IMR-90 (cell line): Measurements from ENCODE around the gene GUCY1B1. TPM values are rescaled to one million over a fixed set of nuclear protein-coding genes. Genes with fewer than 3 reads are reported as not detected.

Experiments
- ATAC-seq: fragments of 200-7000 bp; cut with Tn5 transposase; 2 replicates; pipeline ENCODE4 v1.9.1; 2020; ENCODE audit warnings: low read depth, mild to moderate bottlenecking, moderate library complexity
- BruUV-seq: library from RNA; stranded (reverse); fragments of 400-500 nt; replicated peaks from 2 replicates; lab custom pipeline; 2021; lab: Mats Ljungman, UMichigan
- CTCF ChIA-PET: fragments of 300-600 bp; formaldehyde crosslinking; extraction: SDS; loops from one replicate; lab custom pipeline; 2021; ENCODE audit warnings: antibody characterized with exemption; lab: Yijun Ruan, JAX
- POLR2A ChIA-PET: fragments of 300-600 bp; sonication (Branson Sonifier 250); formaldehyde crosslinking; loops from one replicate; lab custom pipeline; 2022; ENCODE audit warnings: antibody characterized with exemption; ENCODE audit not compliant: unreplicated experiment; lab: Charles Lee
- DNase-seq: peaks from one replicate; pipeline ENCODE4 v3.0.0; 2013
- H2AFZ ChIP-seq: replicated peaks from 2 replicates; pipeline ENCODE3; 2013; ENCODE audit warnings: low read length, mild to moderate bottlenecking; ENCODE audit not compliant: poor library complexity
- H2AK5ac ChIP-seq: 2 replicates; pipeline ENCODE4 v1.6.1; 2013; ENCODE audit warnings: low read depth, low read length, inconsistent platforms
- H2AK9ac ChIP-seq: replicated peaks from 2 replicates; pipeline ENCODE3; 2013; ENCODE audit warnings: mild to moderate bottlenecking, low read depth, low read length, moderate library complexity; ENCODE audit not compliant: poor library complexity
- H2BK120ac ChIP-seq: 2 replicates; pipeline ENCODE4 v1.6.1; 2013; ENCODE audit warnings: low read depth, low read length, inconsistent platforms
- H2BK15ac ChIP-seq: 3 replicates; pipeline ENCODE4 v1.6.1; 2013; ENCODE audit warnings: low read depth, low read length, inconsistent platforms
- H2BK20ac ChIP-seq: 2 replicates; pipeline ENCODE4 v1.6.1; 2013; ENCODE audit warnings: low read depth, mild to moderate bottlenecking, inconsistent platforms, low read length, moderate library complexity
- H2BK5ac ChIP-seq: 2 replicates; pipeline ENCODE4 v1.6.1; 2013; ENCODE audit warnings: mild to moderate bottlenecking, low read depth, low read length, inconsistent platforms; ENCODE audit not compliant: poor library complexity, severe bottlenecking
- H3K14ac ChIP-seq: replicated peaks from 2 replicates; pipeline ENCODE4 v1.6.1; 2013; ENCODE audit warnings: low read depth, low read length, inconsistent platforms
- H3K18ac ChIP-seq: 2 replicates; pipeline ENCODE4 v1.6.1; 2013; ENCODE audit warnings: low read depth, low read length, control low read depth
- H3K23ac ChIP-seq: 2 replicates; pipeline ENCODE4 v1.6.1; 2013; ENCODE audit warnings: low read depth, low read length, inconsistent platforms
- H3K27ac ChIP-seq: 2 replicates; pipeline ENCODE4 v1.5.1; 2013; ENCODE audit warnings: mild to moderate bottlenecking, control low read depth, low read length; ENCODE audit not compliant: insufficient read depth
- H3K27me3 ChIP-seq: 2 replicates; pipeline ENCODE4 v1.6.1; 2013; ENCODE audit warnings: low read length; ENCODE audit not compliant: control insufficient read depth, insufficient read depth
- H3K36me3 ChIP-seq: 2 replicates; pipeline ENCODE4 v1.6.1; 2013; ENCODE audit warnings: low read length, mixed read lengths; ENCODE audit not compliant: control insufficient read depth, insufficient read depth
- H3K4ac ChIP-seq: 2 replicates; pipeline ENCODE4 v1.6.1; 2013; ENCODE audit warnings: low read depth, low read length, inconsistent platforms
- H3K4me1 ChIP-seq: 2 replicates; pipeline ENCODE4 v1.6.1; 2013; ENCODE audit warnings: low read length, mixed read lengths; ENCODE audit not compliant: control insufficient read depth, insufficient read depth
- H3K4me2 ChIP-seq: 2 replicates; pipeline ENCODE4 v1.6.1; 2013; ENCODE audit warnings: low read depth, mild to moderate bottlenecking, control low read depth, low read length, moderate library complexity
- H3K4me3 ChIP-seq: 2 replicates; pipeline ENCODE4 v1.5.1; 2013; ENCODE audit warnings: low read depth, mild to moderate bottlenecking, control low read depth, low read length, moderate library complexity; ENCODE audit not compliant: insufficient read depth
- H3K56ac ChIP-seq: 2 replicates; pipeline ENCODE4 v1.6.1; 2013; ENCODE audit warnings: low read length, inconsistent platforms; ENCODE audit not compliant: insufficient read depth; ENCODE audit errors: extremely low read depth
- H3K79me1 ChIP-seq, 2 experiments: 2 replicates each; pipeline ENCODE4 v1.6.1; 2013; ENCODE audit warnings: low read length in 2 of 2, inconsistent platforms in 1 of 2, low read depth in 1 of 2
- H3K9ac ChIP-seq: 2 replicates; pipeline ENCODE4 v1.6.1; 2013; ENCODE audit warnings: low read depth, low read length, control low read depth
- H3K9me1 ChIP-seq: 2 replicates; pipeline ENCODE4 v1.6.1; 2013; ENCODE audit warnings: low read length, inconsistent platforms; ENCODE audit not compliant: insufficient read depth
- H3K9me3 ChIP-seq: 2 replicates; pipeline ENCODE4 v1.6.1; 2013; ENCODE audit warnings: low read length; ENCODE audit not compliant: control insufficient read depth, insufficient read depth
- H4K20me1 ChIP-seq: 2 replicates; pipeline ENCODE4 v1.6.1; 2013; ENCODE audit warnings: low read length, inconsistent platforms; ENCODE audit not compliant: insufficient read depth
- H4K5ac ChIP-seq: 2 replicates; pipeline ENCODE4 v1.6.1; 2013; ENCODE audit warnings: mild to moderate bottlenecking, low read depth, low read length, control low read depth
- H4K8ac ChIP-seq, 2 experiments: 2 replicates each; pipeline ENCODE4 v1.6.1; 2013; ENCODE audit warnings: low read depth in 2 of 2, low read length in 2 of 2, control low read depth in 1 of 2, inconsistent platforms in 1 of 2
- H4K91ac ChIP-seq: 2 replicates; pipeline ENCODE4 v1.6.1; 2013; ENCODE audit warnings: low read depth, low read length, inconsistent platforms; ENCODE audit not compliant: insufficient read depth
- BHLHE40 ChIP-seq: fragments of 150-350 bp; IDR thresholded peaks from 2 replicates; pipeline ENCODE4 v1.6.1; 2016; ENCODE audit warnings: mild to moderate bottlenecking, low read depth, low read length
- CHD1 ChIP-seq: IDR thresholded peaks from 2 replicates; pipeline ENCODE4 v1.6.1; 2012; ENCODE audit warnings: low read depth, low read length, improper control_type of control experiment
- FOS ChIP-seq: fragments of 150-350 bp; IDR thresholded peaks from 2 replicates; pipeline ENCODE4 v1.6.1; 2016; ENCODE audit warnings: low read depth, low read length
- MAFK ChIP-seq: IDR thresholded peaks from 2 replicates; pipeline ENCODE4 v1.6.1; 2012; ENCODE audit warnings: low read depth, low read length, improper control_type of control experiment
- MAZ ChIP-seq: IDR thresholded peaks from 2 replicates; pipeline ENCODE4 v1.6.1; 2012; ENCODE audit warnings: low read depth, mild to moderate bottlenecking, low read length, improper control_type of control experiment, moderate library complexity, borderline replicate concordance
- MXI1 ChIP-seq: IDR thresholded peaks from 2 replicates; pipeline ENCODE4 v1.6.1; 2012; ENCODE audit warnings: low read depth, mild to moderate bottlenecking, low read length, moderate library complexity, borderline replicate concordance
- NFE2L2 ChIP-seq: fragments of 150-350 bp; IDR thresholded peaks from 2 replicates; pipeline ENCODE4 v1.6.1; 2016; ENCODE audit warnings: low read depth, mild to moderate bottlenecking, low read length
- POLR2A ChIP-seq: IDR thresholded peaks from 2 replicates; pipeline ENCODE4 v1.6.1; 2012; ENCODE audit warnings: mild to moderate bottlenecking, low read depth, low read length
- RCOR1 ChIP-seq: IDR thresholded peaks from 2 replicates; pipeline ENCODE4 v1.6.1; 2012; ENCODE audit warnings: mild to moderate bottlenecking, low read length, improper control_type of control experiment; ENCODE audit not compliant: insufficient replicate concordance
- RFX5 ChIP-seq: IDR thresholded peaks from 2 replicates; pipeline ENCODE4 v1.8.0; 2012; ENCODE audit warnings: low read depth, mild to moderate bottlenecking, low read length, moderate library complexity
- WGBS, 2 experiments: methylation state at CpG; one replicate each; pipeline versions ENCODE4 v1.1.5 to v1.1.7; 2013; ENCODE audit warnings: missing lambda C conversion rate in 2 of 2; ENCODE audit not compliant: insufficient read length in 1 of 2; ENCODE audit errors: extremely low coverage in 2 of 2; 5-methylcytosine and 5-hydroxymethylcytosine counted together
- dilution Hi-C: fragments of 300-500 bp; cut with HindIII; formaldehyde crosslinking; loops from one replicate; pipeline ENCODE4 v1.14.3; 2018; ENCODE audit warnings: low sequenced_read_pairs; ENCODE audit not compliant: unreplicated experiment
- in situ Hi-C: fragments of 300-500 bp; cut with MboI; formaldehyde crosslinking; loops from 3 replicates; pipeline ENCODE4 v1.14.3; 2019; ENCODE audit warnings: low sequenced_read_pairs, inconsistent platforms, mixed read lengths
- intact Hi-C: fragments of 100-400 bp; cut with micrococcal nuclease; formaldehyde crosslinking; loops from 2 replicates; pipeline ENCODE4 v1.10.0; 2022
- polyA plus RNA-seq, 3 experiments: library from polyadenylated mRNA; depleted of rRNA; stranded (reverse); fragments of >200 nt; gene quantifications; 2 replicates each; pipeline ENCODE4 v1.2.3, GENCODE V29; 2012; ENCODE audit warnings: low replicate concordance in 1 of 3
- total RNA-seq: library from RNA; depleted of rRNA; stranded (reverse); fragments of >200 nt; gene quantifications from 2 replicates; pipeline ENCODE4 v1.2.3, GENCODE V29; 2012
- TF ChIP-seq, protein P1 (sequence below): conservative IDR thresholded peaks from 2 replicates; pipeline ENCODE4 v1.5.1; 2012; ENCODE audit warnings: mild to moderate bottlenecking, low read depth, low read length, improper control_type of control experiment

The GUCY1B1 gene
- total and polyA plus RNA-seq, 2 of the 4 experiments (the other 2 are of a cell fraction) = 2.9 to 3.8 TPM

DNA sequence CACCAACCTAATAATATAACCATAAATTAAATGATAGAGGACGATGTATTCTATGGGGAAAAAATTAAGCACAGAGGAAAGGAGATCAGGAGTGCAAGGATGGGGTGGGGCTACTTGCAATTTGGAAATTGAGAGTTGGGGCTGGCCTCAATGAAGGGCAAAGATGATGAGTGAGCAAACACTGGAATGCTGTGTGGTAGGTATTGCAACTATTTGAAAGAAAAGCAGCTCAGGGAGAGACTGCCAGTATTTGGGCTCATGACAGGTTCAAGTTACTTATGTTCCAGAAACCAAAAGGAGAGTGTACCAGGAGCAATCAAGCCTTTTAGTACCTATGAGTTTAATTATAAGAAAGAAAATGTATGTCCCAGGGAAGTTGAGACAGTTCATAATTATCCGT, 59.8 kb downstream of the GUCY1B1 start:
- H3K9me3 ChIP-seq = no peaks in the 10 kb centered on the region
- H3K4me2 ChIP-seq = no peak overlapping the region
- no peaks in the 10 kb centered on the region for H3K36me3 ChIP-seq
- no peak for TF ChIP-seq MAFK
- TF ChIP-seq RFX5 = no peak
- TF ChIP-seq, protein P1, sequence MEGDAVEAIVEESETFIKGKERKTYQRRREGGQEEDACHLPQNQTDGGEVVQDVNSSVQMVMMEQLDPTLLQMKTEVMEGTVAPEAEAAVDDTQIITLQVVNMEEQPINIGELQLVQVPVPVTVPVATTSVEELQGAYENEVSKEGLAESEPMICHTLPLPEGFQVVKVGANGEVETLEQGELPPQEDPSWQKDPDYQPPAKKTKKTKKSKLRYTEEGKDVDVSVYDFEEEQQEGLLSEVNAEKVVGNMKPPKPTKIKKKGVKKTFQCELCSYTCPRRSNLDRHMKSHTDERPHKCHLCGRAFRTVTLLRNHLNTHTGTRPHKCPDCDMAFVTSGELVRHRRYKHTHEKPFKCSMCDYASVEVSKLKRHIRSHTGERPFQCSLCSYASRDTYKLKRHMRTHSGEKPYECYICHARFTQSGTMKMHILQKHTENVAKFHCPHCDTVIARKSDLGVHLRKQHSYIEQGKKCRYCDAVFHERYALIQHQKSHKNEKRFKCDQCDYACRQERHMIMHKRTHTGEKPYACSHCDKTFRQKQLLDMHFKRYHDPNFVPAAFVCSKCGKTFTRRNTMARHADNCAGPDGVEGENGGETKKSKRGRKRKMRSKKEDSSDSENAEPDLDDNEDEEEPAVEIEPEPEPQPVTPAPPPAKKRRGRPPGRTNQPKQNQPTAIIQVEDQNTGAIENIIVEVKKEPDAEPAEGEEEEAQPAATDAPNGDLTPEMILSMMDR = no peak
- no peak for TF ChIP-seq RCOR1
- no peak for TF ChIP-seq BHLHE40
- TF ChIP-seq MXI1 = no peak
- TF ChIP-seq NFE2L2 = no peak
- no peak for TF ChIP-seq CHD1
- no peak for TF ChIP-seq FOS
- no peak for TF ChIP-seq MAZ
- TF ChIP-seq POLR2A = no peak
- no peak overlapping the region for H3K14ac ChIP-seq
- H3K9me1 ChIP-seq = peaks cover 2% of the 10 kb centered on the region; the same call in 1 of the 2 replicates
- H3K18ac ChIP-seq = no peak overlapping the region
- H4K20me1 ChIP-seq = no peaks in the 10 kb centered on the region
- H2AK5ac ChIP-seq = no peak overlapping the region
- no peaks in the 10 kb centered on the region for H3K79me1 ChIP-seq
- H3K4me1 ChIP-seq = no peaks in the 10 kb centered on the region
- no peak for ATAC-seq
- no peak overlapping the region for H4K5ac ChIP-seq
- H3K27me3 ChIP-seq = no peaks in the 10 kb centered on the region
- no peak overlapping the region for H3K27ac ChIP-seq
- in situ Hi-C loops (no loop called here), intact Hi-C loops (loop anchor here (5.0 kb wide), 1 partner anchor 584 kb away; no protein-coding TSS in a partner anchor), dilution Hi-C loops (no loop called here)
- H4K8ac ChIP-seq = no peak overlapping the region
- ChIA-PET CTCF (interaction anchor here (1.8 kb wide), 1 partner anchor 134 kb away, joined by 14 read pairs; no protein-coding TSS in a partner anchor), POLR2A (interaction anchor here (0.5 kb wide), 1 partner anchor 1152 kb away, joined by 4 read pairs; no protein-coding TSS in a partner anchor)
- no peak overlapping the region for H2BK15ac ChIP-seq
- no peak overlapping the region for H3K56ac ChIP-seq
- H2AK9ac ChIP-seq = no peak overlapping the region
- no peak overlapping the region for H2BK120ac ChIP-seq
- no CpG with 5 or more reads among the region's 2 CpGs for WGBS, 2 experiments
- no peak overlapping the region for H3K4ac ChIP-seq
- H4K91ac ChIP-seq = no peak overlapping the region
- BruUV-seq = no TSS peak
- no peak for DNase-seq
- no peak overlapping the region for H3K9ac ChIP-seq
- no peak overlapping the region for H2BK20ac ChIP-seq
- no peak overlapping the region for H3K4me3 ChIP-seq
- no peak overlapping the region for H2AFZ ChIP-seq
- no peak overlapping the region for H3K23ac ChIP-seq
- no peak overlapping the region for H2BK5ac ChIP-seq
